H1 (cell line): ENCODE data around the gene TCEANC. TPM values are rescaled to one million over a fixed set of nuclear protein-coding genes. Genes with fewer than 3 reads are reported as not detected.

ENCODE experiments used
- CTCF ChIA-PET: fragments of 300-600 bp; sonication (Branson Sonifier 250); formaldehyde crosslinking; loops from one replicate; lab custom pipeline; 2021; ENCODE audit not compliant: partially characterized antibody; lab: Charles Lee
- POLR2A ChIA-PET: fragments of 300-600 bp; sonication (Branson Sonifier 250); formaldehyde crosslinking; loops from one replicate; lab custom pipeline; 2021; ENCODE audit warnings: inconsistent platforms; ENCODE audit not compliant: partially characterized antibody; lab: Charles Lee
- DNase-seq, 2 experiments: peaks; one replicate each; pipeline versions ENCODE4 v3.0.0 to v3.0.0-alpha.2; 2010 to 2022; ENCODE audit warnings: low spot score in 2 of 2, low read depth in 1 of 2, mixed read lengths in 1 of 2
- FAIRE-seq: peaks from 2 replicates; lab custom pipeline; 2011; peaks lifted over from hg19 to GRCh38; lab: Jason Lieb, UNC
- H2AFZ ChIP-seq: 2 replicates; pipeline ENCODE4 v1.8.1; 2012; ENCODE audit warnings: low read length, inconsistent platforms
- H2AK5ac ChIP-seq: 2 replicates; pipeline ENCODE4 v1.6.1; 2013; ENCODE audit warnings: low read depth, low read length
- H2BK120ac ChIP-seq: replicated peaks from 2 replicates; pipeline ENCODE3; 2013; ENCODE audit warnings: low read depth, low read length, inconsistent platforms
- H2BK12ac ChIP-seq: 2 replicates; pipeline ENCODE4 v1.6.1; 2013; ENCODE audit warnings: low read depth, low read length
- H2BK15ac ChIP-seq: 2 replicates; pipeline ENCODE4 v1.6.1; 2013; ENCODE audit warnings: low read length
- H2BK20ac ChIP-seq: 2 replicates; pipeline ENCODE4 v1.6.1; 2013; ENCODE audit warnings: low read length
- H2BK5ac ChIP-seq: 2 replicates; pipeline ENCODE4 v1.6.1; 2013; ENCODE audit warnings: low read depth, low read length
- H3K14ac ChIP-seq: 2 replicates; pipeline ENCODE4 v1.6.1; 2013; ENCODE audit warnings: inconsistent platforms; ENCODE audit not compliant: insufficient read length
- H3K18ac ChIP-seq: 2 replicates; pipeline ENCODE4 v1.6.1; 2013; ENCODE audit warnings: low read length; ENCODE audit errors: extremely low read depth
- H3K23ac ChIP-seq: 2 replicates; pipeline ENCODE4 v1.6.1; 2013; ENCODE audit warnings: inconsistent platforms; ENCODE audit not compliant: insufficient read length
- H3K23me2 ChIP-seq: 2 replicates; pipeline ENCODE4 v1.6.1; 2013; ENCODE audit warnings: low read depth, low read length
- H3K27ac ChIP-seq: 2 replicates; pipeline ENCODE4 v1.6.1; 2011; ENCODE audit warnings: low read depth, low read length, inconsistent platforms
- H3K27me3 ChIP-seq, 4 experiments: replicated peaks in 1 of 4; 1 replicate in 1 of 4; 2 replicates in 3 of 4; pipeline versions ENCODE4 v1.6.1 to v1.8.1; 2011 to 2013; ENCODE audit warnings: low read length in 3 of 4, mild to moderate bottlenecking in 3 of 4, inconsistent platforms in 2 of 4, mixed read lengths in 2 of 4, moderate library complexity in 1 of 4; ENCODE audit not compliant: control insufficient read depth in 3 of 4, insufficient read depth in 3 of 4; ENCODE audit errors: extremely low read depth in 1 of 4
- H3K36me3 ChIP-seq, 4 experiments: 2 replicates each; pipeline versions ENCODE4 v1.6.1 to v1.8.1; 2011 to 2013; ENCODE audit warnings: mild to moderate bottlenecking in 4 of 4, low read length in 3 of 4, moderate library complexity in 2 of 4, control low read depth in 1 of 4, inconsistent platforms in 1 of 4; ENCODE audit not compliant: insufficient read depth in 4 of 4, control insufficient read depth in 2 of 4
- H3K4ac ChIP-seq: replicated peaks from 2 replicates; pipeline ENCODE3; 2013; ENCODE audit warnings: low read length, low read depth, mixed read lengths, inconsistent platforms; ENCODE audit not compliant: insufficient read length
- H3K4me1 ChIP-seq, 4 experiments: replicated peaks in 1 of 4; 1 replicate in 1 of 4; 2 replicates in 3 of 4; pipeline versions ENCODE4 v1.6.1 to v1.8.1; 2011 to 2013; ENCODE audit warnings: low read length in 3 of 4, inconsistent platforms in 2 of 4, mixed read lengths in 1 of 4; ENCODE audit not compliant: insufficient read depth in 4 of 4, control insufficient read depth in 3 of 4
- H3K4me2 ChIP-seq, 2 experiments: 2 replicates each; pipeline versions ENCODE4 v1.6.1 to v1.8.1; 2011 to 2013; ENCODE audit warnings: low read depth in 2 of 2, low read length in 2 of 2, control low read depth in 1 of 2, inconsistent platforms in 1 of 2, mild to moderate bottlenecking in 1 of 2; ENCODE audit not compliant: insufficient read depth in 1 of 2
- H3K4me3 ChIP-seq, 4 experiments: fragments of 200-600, 300-600 bp in 1 of 4; sonication (generic), shearing (Covaris generic), sonication (Bioruptor Twin) in 1 of 4; 2 replicates each; pipeline versions ENCODE4 v1.5.1 to v1.8.1; 2011 to 2016; ENCODE audit warnings: low read length in 4 of 4, low read depth in 3 of 4, control low read depth in 2 of 4, inconsistent platforms in 2 of 4, mild to moderate bottlenecking in 2 of 4, mixed read lengths in 1 of 4, moderate library complexity in 1 of 4; ENCODE audit not compliant: insufficient read depth in 2 of 4; ENCODE audit errors: extremely low read depth in 1 of 4
- H3K56ac ChIP-seq: replicated peaks from 2 replicates; pipeline ENCODE3; 2013; ENCODE audit warnings: low read depth, mild to moderate bottlenecking, mixed read lengths, low read length, inconsistent platforms; ENCODE audit not compliant: insufficient read length
- H3K79me1 ChIP-seq: 2 replicates; pipeline ENCODE4 v1.6.1; 2013; ENCODE audit warnings: low read depth, low read length, control low read depth
- H3K79me2 ChIP-seq, 2 experiments: 2 replicates each; pipeline versions ENCODE4 v1.6.1 to v1.8.1; 2012 to 2013; ENCODE audit warnings: low read length in 2 of 2, mild to moderate bottlenecking in 2 of 2, inconsistent platforms in 1 of 2; ENCODE audit not compliant: insufficient read depth in 2 of 2, control insufficient read depth in 1 of 2
- H3K9ac ChIP-seq, 4 experiments: replicated peaks in 1 of 4; 1 replicate in 1 of 4; 2 replicates in 3 of 4; pipeline versions ENCODE4 v1.6.1 to v1.8.1; 2011 to 2013; ENCODE audit warnings: low read depth in 3 of 4, low read length in 3 of 4, control low read depth in 2 of 4, mild to moderate bottlenecking in 2 of 4, moderate library complexity in 2 of 4, inconsistent platforms in 1 of 4; ENCODE audit errors: extremely low read depth in 1 of 4
- H3K9me3 ChIP-seq, 2 experiments: 2 replicates each; pipeline versions ENCODE4 v1.6.1 to v1.8.1; 2012 to 2013; ENCODE audit warnings: mild to moderate bottlenecking in 2 of 2, moderate library complexity in 2 of 2, control low read depth in 1 of 2, inconsistent platforms in 1 of 2, low read depth in 1 of 2, low read length in 1 of 2, mixed read lengths in 1 of 2; ENCODE audit not compliant: insufficient read depth in 2 of 2
- H4K20me1 ChIP-seq, 2 experiments: replicated peaks in 1 of 2; 2 replicates each; pipeline versions ENCODE3 to v1.8.1; 2011 to 2013; ENCODE audit warnings: inconsistent platforms in 2 of 2, low read length in 2 of 2, mild to moderate bottlenecking in 1 of 2; ENCODE audit not compliant: insufficient read depth in 2 of 2, control insufficient read depth in 1 of 2
- H4K5ac ChIP-seq: 2 replicates; pipeline ENCODE4 v1.6.1; 2013; ENCODE audit warnings: low read length, low read depth, mixed read lengths, inconsistent platforms; ENCODE audit not compliant: insufficient read length
- H4K8ac ChIP-seq: 2 replicates; pipeline ENCODE4 v1.8.0; 2013; ENCODE audit warnings: mild to moderate bottlenecking, moderate library complexity, low read length, inconsistent platforms; ENCODE audit not compliant: insufficient read depth; ENCODE audit errors: extremely low read depth
- H4K91ac ChIP-seq: replicated peaks from 2 replicates; pipeline ENCODE3; 2013; ENCODE audit warnings: low read length, mixed read lengths, inconsistent platforms; ENCODE audit not compliant: insufficient read length
- ASH2L ChIP-seq: fragments of 200-600, 300-600 bp; sonication (generic); IDR thresholded peaks from one replicate; pipeline ENCODE4 v1.7.1; 2017; ENCODE audit warnings: low read length
- BCL11A ChIP-seq, 2 experiments: IDR thresholded peaks; one replicate each; pipeline ENCODE4 v1.6.1; 2011; ENCODE audit warnings: low read depth in 2 of 2, low read length in 2 of 2, mild to moderate bottlenecking in 2 of 2
- CEBPB ChIP-seq: IDR thresholded peaks from 2 replicates; pipeline ENCODE4 v1.6.1; 2012; ENCODE audit warnings: low read depth, low read length
- RXRA ChIP-seq: IDR thresholded peaks from 2 replicates; pipeline ENCODE4 v1.6.1; 2011; ENCODE audit warnings: low read depth, mild to moderate bottlenecking, low read length, moderate library complexity; ENCODE audit not compliant: insufficient read depth
- TCF12 ChIP-seq: IDR thresholded peaks from 2 replicates; pipeline ENCODE4 v1.6.1; 2011; ENCODE audit warnings: low read depth, mild to moderate bottlenecking, low read length
- WGBS, 2 experiments: shearing (Covaris generic) in 1 of 2; methylation state at CpG; one replicate each; pipeline versions ENCODE4 v1.1.6 to v1.1.7; 2013 to 2015; ENCODE audit warnings: low lambda C conversion rate in 2 of 2, mixed read lengths in 2 of 2, inconsistent platforms in 1 of 2, low coverage in 1 of 2, missing lambda C conversion rate in 1 of 2; ENCODE audit not compliant: insufficient replicate concordance in 2 of 2, insufficient coverage in 1 of 2, insufficient read length in 1 of 2; ENCODE audit errors: extremely low coverage in 1 of 2, missing lambda C conversion rate in 1 of 2; 5-methylcytosine and 5-hydroxymethylcytosine counted together
- polyA plus RNA-seq, 7 experiments: library from polyadenylated mRNA; depleted of rRNA in 3 of 7; stranded (reverse) in 5 of 7; unstranded in 2 of 7; fragments of >200 nt in 5 of 7; fragments of 200-250 nt in 2 of 7; gene quantifications; 1 replicate in 5 of 7; 2 replicates in 1 of 7; 4 replicates in 1 of 7; pipeline versions ENCODE4 v1.2.1 to v1.2.3, GENCODE V29; 2011 to 2013; ENCODE audit warnings: missing spikeins in 2 of 7, mixed read lengths in 2 of 7
- total RNA-seq: library from RNA; stranded (reverse); fragmentation: NEBNext Ultra II Directional; extraction: Animal tissue kit (Norgen Biotek cat#: 25700); gene quantifications from 2 replicates; pipeline ENCODE4 v1.2.1, GENCODE V29; 2021

Gene TCEANC
- total and polyA plus RNA-seq, 2 of the 8 experiments (the other 6 are each of a cell fraction or from before 2014, with no cell fraction given): 0.88 to 2.0 TPM

- Histone ChIP-seq H3K14ac (no peak overlapping the region), H2BK120ac (no peak overlapping the region), H2BK20ac (no peak overlapping the region), H4K5ac (no peak overlapping the region), H3K4ac (no peak overlapping the region), H2BK15ac (no peak overlapping the region), H3K23ac (no peak overlapping the region), H3K9ac (no peak overlapping the region), H2BK5ac (no peak overlapping the region), H3K27ac (no peak overlapping the region), H3K56ac (no peak overlapping the region), H3K18ac (no peak overlapping the region), H3K27me3 (no peaks in the 10 kb centered on the region), H3K36me3 (no peaks in the 10 kb centered on the region), H2AFZ (no peak overlapping the region), H3K4me3 (no peak overlapping the region), H3K4me1 (peaks cover 0 to 5% (median 3%) of the 10 kb centered on the region in 4 experiments; a peak in 3 of 7 replicates), H3K4me2 (no peak overlapping the region), H4K20me1 (no peaks in the 10 kb centered on the region), H4K8ac (no peak overlapping the region), H3K79me1 (no peaks in the 10 kb centered on the region), H4K91ac (no peak overlapping the region), H3K23me2 (no peaks in the 10 kb centered on the region), H3K79me2 (no peaks in the 10 kb centered on the region), H3K9me3 (0 out of 4 replicates have a peak, but pooled peaks cover 0 to 6% of the 10 kb centered on the region in 2 experiments), H2BK12ac (no peak overlapping the region), H2AK5ac (no peak overlapping the region)
- no peak for FAIRE-seq
- CTCF ChIA-PET: interaction anchor here (1.6 kb wide), 1 partner anchor 23 kb away, joined by 5 read pairs; no protein-coding TSS in a partner anchor
- no peak for DNase-seq
- no peak for TF ChIP-seq RXRA
- no peak for TF ChIP-seq BCL11A (IDR thresholded peaks at IDR 0.05; ENCODE audit: low read depth in 2 of 2, low read length in 2 of 2)
- TF ChIP-seq TCF12: no peak
- no peak for TF ChIP-seq CEBPB
- no peak for TF ChIP-seq ASH2L
- POLR2A ChIA-PET: no interaction called here
- 93% methylated on average over 3 of the region's 3 CpGs; no CpG with 5 or more reads in 1 of the 2 experiments for WGBS, 2 experiments
Observed at GRCh38 chrX:13622401-13622964, 30.5 kb upstream of the TCEANC start.
